ENCODE data around the gene RRP1. TPM values are rescaled to one million over a fixed set of nuclear protein-coding genes. Genes with fewer than 3 reads are reported as not detected.
A peak's percentile ranks its signal among the peaks of the same experiment; 100 is the strongest.

The RRP1 gene
- total and polyA plus RNA-seq, 10 of the 15 experiments (the other 5 are each of a cell fraction or from before 2014, with no cell fraction given) = 0.34 to 70.8 (median 35.1) TPM

GRCh38 chr21:43779660-43780059, 9.7 kb upstream of the RRP1 start (continued):
- TF ChIP-seq MLLT1 (IDR thresholded peaks at IDR 0.05) (no peak), HDGF (IDR thresholded peaks at IDR 0.05) (no peak), NFYB (IDR thresholded peaks at IDR 0.05; ENCODE audit: insufficient read depth, low read depth, low read length) (no peak), NKRF (conservative IDR thresholded peaks at IDR 0.05) (no peak), MEF2B (IDR thresholded peaks at IDR 0.05; ENCODE audit: partially characterized antibody, poor library complexity, severe bottlenecking) (no peak), FOS (IDR thresholded peaks at IDR 0.05; ENCODE audit: borderline replicate concordance, extremely low read depth, insufficient read length) (no peak), ZNF592 (IDR thresholded peaks at IDR 0.05) (no peak), CHD1 (IDR thresholded peaks at IDR 0.05; ENCODE audit: low read depth, low read length) (no peak), HCFC1 (IDR thresholded peaks at IDR 0.05; ENCODE audit: low read length) (no peak), TAF1 (IDR thresholded peaks at IDR 0.05; ENCODE audit: borderline replicate concordance, low read depth, low read length) (no peak), SPI1 (IDR thresholded peaks at IDR 0.05; ENCODE audit: borderline replicate concordance, insufficient read depth, low read depth, low read length) (no peak), IKZF1 (conservative IDR thresholded peaks at IDR 0.05) (0 out of 2 replicates have a peak, but pooled peaks have one; percentile 15), SIX5 (IDR thresholded peaks at IDR 0.05; ENCODE audit: low read depth, low read length, severe bottlenecking) (no peak), KAT2A (conservative IDR thresholded peaks at IDR 0.05; ENCODE audit: control insufficient read depth, low read depth, low read length) (no peak), NR2F1 (conservative IDR thresholded peaks at IDR 0.05) (0 out of 2 replicates have a peak, but pooled peaks have one; percentile 10), NFYA (IDR thresholded peaks at IDR 0.05; ENCODE audit: borderline replicate concordance, low read depth, low read length) (no peak), BACH1 (IDR thresholded peaks at IDR 0.05; ENCODE audit: borderline replicate concordance) (no peak), ZSCAN29 (IDR thresholded peaks at IDR 0.05) (no peak), MTA2 (IDR thresholded peaks at IDR 0.05; ENCODE audit: low read depth) (peak; percentile 40; the same call in 1 of the 2 replicates), RB1 (IDR thresholded peaks at IDR 0.05; ENCODE audit: borderline replicate concordance) (no peak), BHLHE40 (IDR thresholded peaks at IDR 0.05; ENCODE audit: borderline replicate concordance in 1 of 2, low read depth in 2 of 2, low read length in 1 of 2) (peak in 1 of 2 experiments; percentile 67; a peak in 2 of 4 replicates), SMC3 (IDR thresholded peaks at IDR 0.05; ENCODE audit: borderline replicate concordance, low read length) (no peak), LARP7 (IDR thresholded peaks at IDR 0.05) (no peak)
- TF ChIP-seq, protein P1, sequence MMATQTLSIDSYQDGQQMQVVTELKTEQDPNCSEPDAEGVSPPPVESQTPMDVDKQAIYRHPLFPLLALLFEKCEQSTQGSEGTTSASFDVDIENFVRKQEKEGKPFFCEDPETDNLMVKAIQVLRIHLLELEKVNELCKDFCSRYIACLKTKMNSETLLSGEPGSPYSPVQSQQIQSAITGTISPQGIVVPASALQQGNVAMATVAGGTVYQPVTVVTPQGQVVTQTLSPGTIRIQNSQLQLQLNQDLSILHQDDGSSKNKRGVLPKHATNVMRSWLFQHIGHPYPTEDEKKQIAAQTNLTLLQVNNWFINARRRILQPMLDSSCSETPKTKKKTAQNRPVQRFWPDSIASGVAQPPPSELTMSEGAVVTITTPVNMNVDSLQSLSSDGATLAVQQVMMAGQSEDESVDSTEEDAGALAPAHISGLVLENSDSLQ (IDR thresholded peaks at IDR 0.05) = no peak

All from GM12878 (cell line).